IPS-18a (cell line): ENCODE data around the gene TMEM92.
A peak's percentile ranks its signal among the peaks of the same experiment; 100 is the strongest.

Experiments used
- H3K27ac ChIP-seq: one replicate; pipeline ENCODE4 v1.5.1; 2013; ENCODE audit warnings: low read length
- H3K27me3 ChIP-seq: one replicate; pipeline ENCODE4 v1.6.1; 2013; ENCODE audit warnings: mild to moderate bottlenecking, low read length; ENCODE audit not compliant: control insufficient read depth, insufficient read depth
- H3K36me3 ChIP-seq: one replicate; pipeline ENCODE4 v1.6.1; 2013; ENCODE audit warnings: low read depth, low read length; ENCODE audit not compliant: control insufficient read depth
- H3K4me1 ChIP-seq: one replicate; pipeline ENCODE4 v1.6.1; 2013; ENCODE audit warnings: low read depth, low read length; ENCODE audit not compliant: control insufficient read depth
- H3K4me3 ChIP-seq: one replicate; pipeline ENCODE4 v1.5.1; 2013; ENCODE audit warnings: low read length
- H3K9ac ChIP-seq: one replicate; pipeline ENCODE4 v1.6.1; 2013; ENCODE audit warnings: mild to moderate bottlenecking, low read length, moderate library complexity
- H3K9me3 ChIP-seq: one replicate; pipeline ENCODE4 v1.6.1; 2013; ENCODE audit warnings: low read depth, low read length; ENCODE audit not compliant: control insufficient read depth

The TMEM92 gene

GRCh38 chr17:50264263-50265113 is 9.8 kb upstream of the TMEM92 start:
- H3K9ac ChIP-seq = no peak overlapping the region

GRCh38 chr17:50265212-50265611 is 9.1 kb upstream of the TMEM92 start:
- no peak overlapping the region for H3K27ac ChIP-seq
- no peak overlapping the region for H3K4me3 ChIP-seq
- no peak overlapping the region for H3K9ac ChIP-seq
- H3K27me3 ChIP-seq = no peaks in the 10 kb centered on the region
- peaks cover 9% of the 10 kb centered on the region for H3K4me1 ChIP-seq
- no peaks in the 10 kb centered on the region for H3K36me3 ChIP-seq
- H3K9me3 ChIP-seq = no peaks in the 10 kb centered on the region

More at GRCh38 chr17:50264263-50265113, 9.8 kb upstream of the TMEM92 start:
- H3K4me1 ChIP-seq = peaks cover 8% of the 10 kb centered on the region
- no peaks in the 10 kb centered on the region for H3K27me3 ChIP-seq
- no peak overlapping the region for H3K27ac ChIP-seq
- H3K9me3 ChIP-seq = no peaks in the 10 kb centered on the region
- H3K36me3 ChIP-seq = no peaks in the 10 kb centered on the region
- peak overlapping the region; percentile 37 for H3K4me3 ChIP-seq

- H3K27me3 ChIP-seq = no peaks in the 10 kb centered on the region
- no peaks in the 10 kb centered on the region for H3K9me3 ChIP-seq
- H3K4me3 ChIP-seq = no peak overlapping the region
- no peak overlapping the region for H3K27ac ChIP-seq
- H3K9ac ChIP-seq = no peak overlapping the region
- H3K4me1 ChIP-seq = peaks cover 15% of the 10 kb centered on the region
- H3K36me3 ChIP-seq = no peaks in the 10 kb centered on the region
Measured at GRCh38 chr17:50265690-50266315, 8.5 kb upstream of the TMEM92 start.

- Histone ChIP-seq H3K9ac (no peak overlapping the region), H3K27me3 (no peaks in the 10 kb centered on the region), H3K9me3 (no peaks in the 10 kb centered on the region), H3K4me1 (peaks cover 17% of the 10 kb centered on the region), H3K4me3 (no peak overlapping the region), H3K27ac (no peak overlapping the region), H3K36me3 (no peaks in the 10 kb centered on the region)
Measured at GRCh38 chr17:50266384-50267073, 7.7 kb upstream of the TMEM92 start.

- no peak overlapping the region for H3K9ac ChIP-seq
Measured at GRCh38 chr17:50267074-50267841, 7.0 kb upstream of the TMEM92 start.

GRCh38 chr17:50268026-50268425 is 6.2 kb upstream of the TMEM92 start:
- H3K4me1 ChIP-seq = peaks cover 22% of the 10 kb centered on the region
- no peak overlapping the region for H3K27ac ChIP-seq
- H3K27me3 ChIP-seq = peaks cover 8% of the 10 kb centered on the region
- no peaks in the 10 kb centered on the region for H3K9me3 ChIP-seq
- no peak overlapping the region for H3K4me3 ChIP-seq
- H3K9ac ChIP-seq = no peak overlapping the region
- no peaks in the 10 kb centered on the region for H3K36me3 ChIP-seq

More at GRCh38 chr17:50267074-50267841, 7.0 kb upstream of the TMEM92 start:
- H3K27ac ChIP-seq = no peak overlapping the region
- H3K4me1 ChIP-seq = peaks cover 17% of the 10 kb centered on the region
- H3K4me3 ChIP-seq = no peak overlapping the region
- H3K36me3 ChIP-seq = no peaks in the 10 kb centered on the region
- H3K27me3 ChIP-seq = peaks cover 2% of the 10 kb centered on the region
- H3K9me3 ChIP-seq = no peaks in the 10 kb centered on the region

- Histone ChIP-seq H3K9me3 (no peaks in the 10 kb centered on the region), H3K4me1 (peaks cover 22% of the 10 kb centered on the region), H3K4me3 (no peak overlapping the region), H3K27ac (no peak overlapping the region), H3K36me3 (no peaks in the 10 kb centered on the region), H3K9ac (no peak overlapping the region), H3K27me3 (peaks cover 11% of the 10 kb centered on the region)
Measured at GRCh38 chr17:50268743-50269275, 5.5 kb upstream of the TMEM92 start.

- peaks cover 11% of the 10 kb centered on the region for H3K27me3 ChIP-seq
- H3K27ac ChIP-seq = no peak overlapping the region
- H3K36me3 ChIP-seq = no peaks in the 10 kb centered on the region
- H3K9me3 ChIP-seq = no peaks in the 10 kb centered on the region
- H3K4me3 ChIP-seq = no peak overlapping the region
- peaks cover 17% of the 10 kb centered on the region for H3K4me1 ChIP-seq
- no peak overlapping the region for H3K9ac ChIP-seq
Measured at GRCh38 chr17:50269477-50270434, 4.5 kb upstream of the TMEM92 start.

GRCh38 chr17:50270435-50271362 is 3.6 kb upstream of the TMEM92 start:
- H3K27me3 ChIP-seq = peaks cover 11% of the 10 kb centered on the region
- no peaks in the 10 kb centered on the region for H3K36me3 ChIP-seq
- H3K27ac ChIP-seq = no peak overlapping the region
- H3K9ac ChIP-seq = no peak overlapping the region
- peaks cover 14% of the 10 kb centered on the region for H3K4me1 ChIP-seq
- no peak overlapping the region for H3K4me3 ChIP-seq
- H3K9me3 ChIP-seq = no peaks in the 10 kb centered on the region
